Neural crest cell (in vitro differentiated cells): ENCODE results near the gene RPL22. TPM values are rescaled to one million over a fixed set of nuclear protein-coding genes. Genes with fewer than 3 reads are reported as not detected.
A peak's percentile ranks its signal among the peaks of the same experiment; 100 is the strongest.

ENCODE experiments used
- DNase-seq: peaks from one replicate; pipeline ENCODE4 v3.0.0; 2021; ENCODE audit warnings: low read depth, mixed read lengths, low spot score
- H3K27ac Mint-ChIP-seq: one replicate; pipeline ENCODE4 v1.8.0; 2021; ENCODE audit warnings: mild to moderate bottlenecking, mixed read lengths; ENCODE audit not compliant: unreplicated experiment
- H3K27me3 Mint-ChIP-seq: 2 replicates; pipeline ENCODE4 v1.8.0; 2021; ENCODE audit warnings: low read depth, mild to moderate bottlenecking, mixed read lengths
- H3K36me3 Mint-ChIP-seq: 2 replicates; pipeline ENCODE4 v1.8.0; 2021; ENCODE audit warnings: low read depth, mild to moderate bottlenecking, mixed read lengths
- H3K4me1 Mint-ChIP-seq: 2 replicates; pipeline ENCODE4 v1.8.0; 2021; ENCODE audit warnings: mixed read lengths
- H3K4me3 Mint-ChIP-seq: one replicate; pipeline ENCODE4 v1.8.0; 2021; ENCODE audit warnings: mild to moderate bottlenecking, mixed read lengths
- H3K9me3 Mint-ChIP-seq: 2 replicates; pipeline ENCODE4 v1.8.0; 2021; ENCODE audit warnings: mixed read lengths
- CTCF ChIP-seq: fragments of 200-600 bp; sonication (generic); conservative IDR thresholded peaks from 2 replicates; pipeline ENCODE4 v1.5.0; 2021; ENCODE audit warnings: antibody characterized with exemption, mild to moderate bottlenecking
- total RNA-seq: library from RNA; stranded (reverse); gene quantifications from 2 replicates; pipeline ENCODE4 v1.2.1, GENCODE V29; 2021

RPL22 gene
- total RNA-seq, 1 donor from 2014 or later, result 479 TPM

- no peak for TF ChIP-seq CTCF
- H3K4me3 Mint-ChIP-seq, result peak overlapping the region; percentile 87
- peak overlapping the region; percentile 86 for H3K27ac Mint-ChIP-seq
- H3K36me3 Mint-ChIP-seq, result no peaks in the 10 kb centered on the region
- H3K27me3 Mint-ChIP-seq, result peaks cover 59% of the 10 kb centered on the region
- H3K9me3 Mint-ChIP-seq, result no peaks in the 10 kb centered on the region
- DNase-seq, result no peak
- H3K4me1 Mint-ChIP-seq, result peaks cover 50% of the 10 kb centered on the region
Observed at GRCh38 chr1:6241887-6242740, 42.7 kb upstream of the RPL22 start.

DNA sequence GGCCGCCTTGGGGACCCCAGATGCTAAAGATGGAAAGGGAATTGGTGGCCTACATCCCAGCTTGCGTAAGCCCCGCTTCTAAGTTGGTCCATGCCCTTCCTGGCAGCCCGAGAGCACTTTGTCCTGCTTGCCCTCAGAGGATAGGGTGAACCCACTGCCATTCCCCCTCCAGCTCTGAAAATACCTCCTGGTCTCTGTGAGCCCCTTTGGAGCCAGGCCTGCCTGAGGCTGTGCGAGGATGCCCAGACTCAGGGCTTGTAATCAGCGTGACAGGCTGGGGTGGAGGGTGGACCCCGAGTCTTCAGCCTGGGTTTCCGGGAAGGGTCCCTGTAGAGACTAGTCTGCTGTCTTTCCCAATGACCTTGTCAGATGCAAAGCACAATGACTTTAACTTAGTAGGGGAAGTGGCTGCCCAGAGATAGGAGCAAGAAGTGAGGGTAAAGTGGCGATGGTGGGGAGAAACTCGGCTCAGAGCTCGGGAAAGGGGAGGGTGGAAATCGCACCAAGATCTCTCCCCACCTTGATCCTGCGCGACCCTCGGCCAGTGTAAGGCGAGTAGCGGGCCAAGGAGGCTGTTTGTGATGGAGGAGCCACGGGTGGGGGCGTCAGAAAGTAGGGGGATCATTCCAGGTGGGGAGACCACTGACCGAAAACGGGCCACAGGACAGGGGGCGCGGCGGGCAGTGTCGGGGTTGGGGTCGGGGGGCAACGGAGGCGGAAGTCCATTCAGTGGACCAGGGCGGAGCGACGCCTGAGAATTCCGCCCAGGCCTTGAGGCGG is 41.9 kb upstream of the RPL22 start:
- no peaks in the 10 kb centered on the region for H3K36me3 Mint-ChIP-seq
- peaks cover 50% of the 10 kb centered on the region for H3K27me3 Mint-ChIP-seq
- H3K4me1 Mint-ChIP-seq, result peaks cover 42% of the 10 kb centered on the region
- DNase-seq, result no peak
- no peak for TF ChIP-seq CTCF
- peak overlapping the region; percentile 87 for H3K4me3 Mint-ChIP-seq
- no peaks in the 10 kb centered on the region for H3K9me3 Mint-ChIP-seq
- peak overlapping the region; percentile 86 for H3K27ac Mint-ChIP-seq

DNA sequence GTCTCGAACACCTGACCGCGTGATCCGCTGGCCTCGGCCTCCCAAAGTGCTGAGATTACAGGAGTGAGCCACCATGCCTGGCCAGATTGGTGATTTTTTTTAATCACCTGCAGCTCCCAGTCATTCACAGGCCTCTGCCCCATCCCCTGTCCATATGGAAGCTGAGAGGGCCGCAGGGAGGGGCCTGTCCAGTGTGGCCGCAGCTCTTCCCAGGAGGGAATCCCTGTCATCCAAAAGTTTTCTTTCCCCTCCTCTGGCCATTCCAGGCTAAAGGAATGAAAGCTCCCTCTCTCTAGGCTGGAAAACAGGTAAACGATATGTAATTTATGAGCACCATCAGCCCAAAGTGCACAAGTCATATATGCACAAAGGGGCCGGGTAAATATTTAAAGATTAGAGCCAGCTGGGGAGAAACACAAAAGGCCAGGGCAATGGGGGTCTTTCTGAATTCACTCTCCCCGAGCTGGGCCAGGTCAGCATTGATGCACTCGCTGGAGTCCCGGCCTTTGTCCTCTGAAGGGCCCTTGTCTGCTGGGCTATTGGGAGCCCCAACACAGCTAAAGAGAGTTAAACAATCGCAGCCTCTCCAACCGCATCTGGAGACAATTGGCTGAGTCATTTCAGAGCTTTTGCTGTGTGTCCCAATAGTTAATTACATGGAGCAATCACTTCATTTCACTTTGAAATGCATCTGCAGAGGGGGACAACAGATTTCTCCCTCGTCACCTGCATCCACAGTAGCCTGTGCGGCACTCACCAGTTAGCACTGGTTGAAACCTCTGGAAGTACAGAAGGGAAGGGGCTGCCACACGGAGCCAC is 40.8 kb upstream of the RPL22 start:
- TF ChIP-seq CTCF, result no peak
- Mint-ChIP-seq H3K36me3 (no peaks in the 10 kb centered on the region), H3K27me3 (peaks cover 43% of the 10 kb centered on the region), H3K4me1 (peaks cover 39% of the 10 kb centered on the region), H3K9me3 (no peaks in the 10 kb centered on the region), H3K27ac (peak overlapping the region; percentile 58), H3K4me3 (peak overlapping the region; percentile 87)
- DNase-seq, result no peak

GRCh38 chr1:6239213-6239752 is 39.9 kb upstream of the RPL22 start:
- Mint-ChIP-seq H3K27ac (peak overlapping the region; percentile 96), H3K36me3 (no peaks in the 10 kb centered on the region), H3K27me3 (peaks cover 36% of the 10 kb centered on the region), H3K4me3 (peak overlapping the region; percentile 87), H3K9me3 (no peaks in the 10 kb centered on the region), H3K4me1 (peaks cover 47% of the 10 kb centered on the region)
- no peak for DNase-seq
- no peak for TF ChIP-seq CTCF

DNA sequence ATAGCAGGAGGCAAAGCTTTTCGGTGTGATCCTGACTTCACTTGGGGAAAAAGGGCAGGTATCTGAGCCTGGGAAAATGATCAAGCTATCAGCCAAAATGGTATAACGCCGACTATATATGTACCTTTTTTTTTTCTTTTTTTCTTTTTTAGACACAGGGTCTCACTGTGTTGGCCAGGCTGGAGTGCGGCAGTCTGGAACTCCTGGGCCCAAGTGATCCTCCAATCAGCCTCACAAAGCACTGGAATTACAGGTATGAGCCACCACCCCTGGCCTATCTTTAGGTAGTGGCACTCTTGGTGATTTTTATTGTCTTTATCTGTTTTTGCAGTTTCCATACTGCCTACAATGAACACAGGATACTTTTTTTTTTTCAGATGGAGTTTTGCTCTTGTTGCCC is 37.7 kb upstream of the RPL22 start:
- H3K27me3 Mint-ChIP-seq, result peaks cover 19% of the 10 kb centered on the region
- TF ChIP-seq CTCF, result no peak
- H3K36me3 Mint-ChIP-seq, result peaks cover 6% of the 10 kb centered on the region
- no peak overlapping the region for H3K27ac Mint-ChIP-seq
- H3K9me3 Mint-ChIP-seq, result no peaks in the 10 kb centered on the region
- peak overlapping the region; percentile 80 for H3K4me3 Mint-ChIP-seq
- H3K4me1 Mint-ChIP-seq, result peaks cover 58% of the 10 kb centered on the region
- no peak for DNase-seq
